ENCODE data around the gene HEXB.

DNA sequence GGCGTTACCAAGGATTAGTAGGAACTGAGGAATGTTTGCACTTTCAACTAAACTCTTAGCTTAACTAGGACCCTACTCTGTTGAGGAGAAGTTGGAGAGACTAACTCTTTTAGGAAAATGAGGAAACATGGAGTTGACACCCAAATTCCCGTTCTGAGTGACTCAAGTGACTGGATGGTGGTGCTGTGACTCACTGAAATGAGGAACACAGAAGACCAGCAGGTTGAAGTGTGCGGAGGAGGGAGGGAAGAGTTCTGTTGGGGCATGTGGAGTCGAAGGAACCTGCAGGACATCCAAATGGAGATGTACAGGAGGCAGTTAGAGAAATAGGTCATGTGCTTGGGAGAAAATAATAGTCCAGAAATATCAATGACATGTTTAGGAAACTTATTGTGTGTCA, 8.2 kb downstream of the HEXB start:
- TF ChIP-seq, protein P1, sequence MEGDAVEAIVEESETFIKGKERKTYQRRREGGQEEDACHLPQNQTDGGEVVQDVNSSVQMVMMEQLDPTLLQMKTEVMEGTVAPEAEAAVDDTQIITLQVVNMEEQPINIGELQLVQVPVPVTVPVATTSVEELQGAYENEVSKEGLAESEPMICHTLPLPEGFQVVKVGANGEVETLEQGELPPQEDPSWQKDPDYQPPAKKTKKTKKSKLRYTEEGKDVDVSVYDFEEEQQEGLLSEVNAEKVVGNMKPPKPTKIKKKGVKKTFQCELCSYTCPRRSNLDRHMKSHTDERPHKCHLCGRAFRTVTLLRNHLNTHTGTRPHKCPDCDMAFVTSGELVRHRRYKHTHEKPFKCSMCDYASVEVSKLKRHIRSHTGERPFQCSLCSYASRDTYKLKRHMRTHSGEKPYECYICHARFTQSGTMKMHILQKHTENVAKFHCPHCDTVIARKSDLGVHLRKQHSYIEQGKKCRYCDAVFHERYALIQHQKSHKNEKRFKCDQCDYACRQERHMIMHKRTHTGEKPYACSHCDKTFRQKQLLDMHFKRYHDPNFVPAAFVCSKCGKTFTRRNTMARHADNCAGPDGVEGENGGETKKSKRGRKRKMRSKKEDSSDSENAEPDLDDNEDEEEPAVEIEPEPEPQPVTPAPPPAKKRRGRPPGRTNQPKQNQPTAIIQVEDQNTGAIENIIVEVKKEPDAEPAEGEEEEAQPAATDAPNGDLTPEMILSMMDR (tag by site-specific recombination; IDR thresholded peaks at IDR 0.05): no peak
- TF ChIP-seq ZNF274 (IDR thresholded peaks at IDR 0.05; ENCODE audit: low read length) (no peak), ZNF274 (tag by site-specific recombination; IDR thresholded peaks at IDR 0.05; ENCODE audit: borderline replicate concordance) (no peak), ZNF791 (tag by site-specific recombination; IDR thresholded peaks at IDR 0.05) (no peak), HOXC10 (CRISPR knock-in tag; IDR thresholded peaks at IDR 0.05) (no peak), ZNF660 (tag by site-specific recombination; IDR thresholded peaks at IDR 0.05) (no peak)
